GM19043 (cell line): ENCODE measurements around the gene SLC9A9.
"Not testable (repeated sequence)": the region's sequence is repeated elsewhere in the genome, so short reads cannot be mapped to it uniquely, and the experiment has no call there.

ENCODE experiments used
- ATAC-seq: cut with Tn5 transposase; IDR thresholded peaks from one replicate; pipeline ENCODE4 v1.9.1; 2021; ENCODE audit warnings: low read depth; ENCODE audit not compliant: unreplicated experiment

The SLC9A9 gene

DNA sequence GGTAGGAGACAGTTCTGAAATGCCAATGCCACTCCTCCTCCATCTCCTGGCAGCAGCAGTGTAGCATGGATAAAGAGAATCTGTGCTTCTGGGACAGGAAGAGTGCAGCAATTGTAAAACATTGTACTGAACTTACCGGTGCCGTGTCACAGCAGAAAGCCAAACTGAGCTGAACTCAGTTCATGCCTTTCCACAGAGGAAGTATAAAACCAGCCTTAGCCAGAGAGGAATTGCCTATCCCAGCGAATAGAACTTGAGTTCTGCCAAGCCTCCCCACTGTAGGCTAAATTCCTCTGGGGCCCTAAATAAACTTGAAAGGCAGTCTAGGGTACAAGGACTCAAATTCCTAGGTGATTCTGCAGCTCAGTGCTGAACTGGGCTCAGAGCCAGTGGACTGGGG lies 148.8 kb downstream of the SLC9A9 start:
- ATAC-seq, result no peak

DNA sequence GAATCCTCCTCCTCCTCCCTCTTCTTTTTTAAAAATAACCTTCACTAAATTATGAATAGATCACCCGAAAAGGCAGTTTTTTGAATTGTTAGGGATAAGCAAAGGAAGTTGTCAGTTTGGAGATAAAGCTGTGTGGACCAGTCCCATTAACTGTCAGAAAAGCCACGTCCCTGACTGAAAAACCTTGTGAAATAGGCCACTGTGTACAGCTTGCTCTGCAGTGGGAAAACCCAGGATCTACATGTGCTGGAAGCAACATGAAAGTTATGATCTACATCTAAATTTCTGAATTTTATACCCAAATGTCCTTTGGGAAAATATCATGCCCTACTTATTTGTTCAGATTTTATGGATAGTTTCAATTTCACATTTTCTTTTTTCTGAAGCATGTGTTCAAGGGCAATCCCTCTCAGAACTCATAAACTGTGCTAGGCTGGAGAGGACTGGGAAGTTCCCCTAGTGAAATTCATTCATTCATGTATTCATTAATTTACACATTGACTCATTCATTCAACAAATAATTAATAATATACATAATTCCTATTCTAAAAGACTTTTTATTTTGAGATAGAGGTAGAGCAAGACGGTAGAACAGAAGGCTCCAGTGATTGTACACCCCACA lies 149.5 kb downstream of the SLC9A9 start:
- no peak for ATAC-seq

DNA sequence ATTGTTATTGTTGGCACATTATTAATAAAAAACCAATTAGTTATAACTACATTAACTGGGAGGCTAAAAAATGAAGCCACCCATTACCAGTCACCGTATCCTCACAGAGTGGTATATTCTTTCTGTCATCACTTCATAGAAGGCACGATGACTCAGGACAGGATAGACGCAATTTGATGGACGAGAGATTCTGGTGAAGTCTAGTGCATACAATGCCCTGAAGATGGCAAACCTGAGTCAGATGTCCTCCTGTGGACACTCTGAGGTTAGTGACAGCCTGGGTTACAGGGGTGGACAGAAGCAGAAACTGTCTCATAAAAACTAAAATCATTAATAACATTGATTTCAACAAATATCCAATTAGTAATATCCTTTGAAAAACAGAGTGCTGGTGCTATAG lies 150.3 kb downstream of the SLC9A9 start:
- no peak for ATAC-seq

DNA sequence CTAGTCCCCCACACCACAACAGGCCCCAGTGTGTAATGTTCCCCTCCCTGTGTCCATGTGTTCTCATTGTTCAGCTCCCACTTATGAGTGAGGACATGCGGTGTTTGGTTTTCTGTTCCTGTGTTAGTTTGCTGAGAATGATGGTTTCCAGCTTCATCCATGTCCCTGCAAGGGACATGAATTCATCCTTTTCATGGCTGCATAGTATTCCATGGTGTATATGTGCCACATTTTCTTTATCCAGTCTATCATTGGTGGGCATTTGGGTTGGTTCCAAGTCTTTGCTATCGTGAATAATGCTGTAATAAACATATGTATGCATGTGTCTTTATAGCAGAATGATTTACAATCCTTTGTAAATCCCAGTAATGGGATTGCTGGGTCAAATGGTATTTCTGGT lies 152.9 kb downstream of the SLC9A9 start:
- ATAC-seq, result not testable (repeated sequence)

DNA sequence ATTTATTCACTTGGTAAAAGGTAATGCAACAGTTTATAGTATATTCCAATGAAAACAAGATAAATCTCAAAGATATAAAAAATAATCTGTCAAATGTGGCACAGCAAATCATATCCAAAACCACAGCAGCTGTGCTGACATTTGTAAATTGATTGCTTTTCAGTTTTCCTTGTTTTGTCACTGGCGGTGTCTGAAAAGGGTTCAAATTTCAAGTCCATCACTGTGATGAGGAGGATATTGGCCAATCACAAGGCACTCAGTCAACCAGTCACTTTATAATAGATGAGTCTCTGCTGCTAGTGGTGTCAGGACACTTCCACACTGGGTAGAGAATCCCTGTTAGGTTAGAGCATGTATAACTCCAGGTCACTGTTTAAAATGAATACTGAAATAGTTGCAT lies 154.8 kb downstream of the SLC9A9 start:
- no peak for ATAC-seq

DNA sequence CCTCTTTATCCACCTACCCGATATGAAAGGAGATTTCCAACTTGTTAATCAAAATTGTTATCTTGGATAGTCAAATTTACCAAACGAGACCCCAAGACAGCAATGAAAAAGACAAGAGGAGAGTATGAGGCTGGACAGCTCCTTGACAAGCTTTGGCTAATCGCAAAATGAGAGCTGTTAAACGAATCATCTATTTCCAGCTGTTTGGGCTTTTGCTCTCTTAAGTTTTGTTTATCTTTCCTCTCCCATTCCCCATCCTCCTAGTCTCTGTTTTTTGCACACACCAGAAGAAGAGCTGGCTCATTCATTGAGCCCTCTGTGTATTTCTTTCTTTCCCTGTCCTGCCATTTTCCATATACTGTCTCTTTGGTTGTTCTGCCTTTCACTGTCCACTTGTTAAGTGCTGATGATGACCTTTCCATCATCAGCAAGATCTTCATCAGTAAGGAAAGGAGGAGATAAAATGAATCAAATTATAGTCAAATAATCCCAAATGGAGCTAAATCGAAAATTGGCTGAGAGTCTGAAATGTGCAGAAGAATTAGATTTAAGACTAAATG lies 161.6 kb downstream of the SLC9A9 start:
- ATAC-seq, result no peak

DNA sequence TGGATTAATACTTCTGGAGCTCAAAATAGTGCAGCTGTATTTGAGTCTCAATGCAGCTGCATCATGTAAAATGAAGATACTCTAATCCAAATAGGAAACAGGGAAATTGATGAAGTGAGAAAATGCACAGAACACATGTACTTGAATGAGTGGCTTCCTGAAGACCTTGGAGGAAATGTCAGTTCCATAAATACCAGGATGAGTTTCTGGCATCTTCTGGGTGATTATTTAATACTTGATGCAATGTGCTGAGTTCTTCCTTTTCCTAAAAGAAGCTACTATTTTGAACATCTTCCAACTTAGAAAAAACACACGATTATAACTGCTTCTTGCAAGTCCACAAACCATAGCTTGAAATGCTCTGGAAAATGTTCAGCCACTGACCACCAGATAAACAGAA lies 162.8 kb downstream of the SLC9A9 start:
- ATAC-seq, result no peak

DNA sequence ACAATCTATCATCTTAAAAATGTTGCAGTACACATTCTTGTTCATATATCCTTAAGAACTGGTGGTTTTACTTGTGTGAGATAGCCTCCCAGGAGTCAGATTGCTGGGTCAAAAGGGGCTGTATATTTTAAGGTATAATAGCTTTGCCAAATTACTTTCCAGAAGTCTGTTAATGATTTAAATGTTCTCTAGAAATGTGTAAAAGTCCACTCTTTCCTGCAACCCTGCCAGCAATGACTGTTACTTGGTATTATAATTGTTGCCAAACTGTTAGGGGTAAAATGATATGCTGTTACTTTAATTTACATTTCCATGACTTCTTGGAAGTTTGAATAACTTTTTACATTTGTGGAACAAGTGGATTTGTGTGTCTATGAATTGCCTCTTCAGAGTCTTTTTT lies 170.8 kb downstream of the SLC9A9 start:
- ATAC-seq, result no peak

DNA sequence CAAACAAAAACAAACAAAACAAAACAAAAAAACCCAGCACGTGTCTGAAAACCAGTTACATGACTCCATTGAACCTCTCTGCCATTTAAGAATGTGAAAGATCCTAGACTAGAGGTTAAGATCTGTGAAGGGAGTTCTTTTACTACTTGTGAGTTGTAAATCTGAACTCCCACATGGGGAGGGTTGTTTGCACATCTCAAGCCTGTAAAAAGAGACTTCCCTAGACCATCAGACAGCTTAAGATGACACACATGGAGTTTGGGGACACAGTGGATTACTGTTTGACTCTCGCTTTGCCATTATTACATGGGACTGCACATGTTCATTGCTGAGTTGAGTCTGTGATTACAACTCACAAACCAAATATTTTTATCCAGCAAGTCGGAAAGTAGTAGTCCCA lies 171.5 kb downstream of the SLC9A9 start:
- no peak for ATAC-seq

DNA sequence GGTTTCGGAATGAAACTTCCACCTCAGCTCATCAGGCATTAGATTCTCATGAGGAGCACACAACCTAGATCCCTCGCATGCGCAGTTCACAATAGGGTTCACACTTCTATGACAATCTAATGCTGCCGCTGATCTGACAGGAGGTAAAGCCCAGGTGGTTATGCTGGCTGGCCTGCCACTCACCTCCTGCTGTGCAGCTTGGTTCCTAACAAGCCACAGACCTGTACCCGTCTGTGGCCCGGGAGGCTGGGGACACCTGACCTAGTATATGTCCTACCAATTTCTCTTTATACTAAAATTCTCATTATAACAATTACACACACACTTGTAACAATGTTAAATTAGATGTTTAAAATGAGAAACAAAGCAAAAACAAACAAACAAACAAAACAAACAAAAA lies 172.2 kb downstream of the SLC9A9 start:
- ATAC-seq, result no peak

DNA sequence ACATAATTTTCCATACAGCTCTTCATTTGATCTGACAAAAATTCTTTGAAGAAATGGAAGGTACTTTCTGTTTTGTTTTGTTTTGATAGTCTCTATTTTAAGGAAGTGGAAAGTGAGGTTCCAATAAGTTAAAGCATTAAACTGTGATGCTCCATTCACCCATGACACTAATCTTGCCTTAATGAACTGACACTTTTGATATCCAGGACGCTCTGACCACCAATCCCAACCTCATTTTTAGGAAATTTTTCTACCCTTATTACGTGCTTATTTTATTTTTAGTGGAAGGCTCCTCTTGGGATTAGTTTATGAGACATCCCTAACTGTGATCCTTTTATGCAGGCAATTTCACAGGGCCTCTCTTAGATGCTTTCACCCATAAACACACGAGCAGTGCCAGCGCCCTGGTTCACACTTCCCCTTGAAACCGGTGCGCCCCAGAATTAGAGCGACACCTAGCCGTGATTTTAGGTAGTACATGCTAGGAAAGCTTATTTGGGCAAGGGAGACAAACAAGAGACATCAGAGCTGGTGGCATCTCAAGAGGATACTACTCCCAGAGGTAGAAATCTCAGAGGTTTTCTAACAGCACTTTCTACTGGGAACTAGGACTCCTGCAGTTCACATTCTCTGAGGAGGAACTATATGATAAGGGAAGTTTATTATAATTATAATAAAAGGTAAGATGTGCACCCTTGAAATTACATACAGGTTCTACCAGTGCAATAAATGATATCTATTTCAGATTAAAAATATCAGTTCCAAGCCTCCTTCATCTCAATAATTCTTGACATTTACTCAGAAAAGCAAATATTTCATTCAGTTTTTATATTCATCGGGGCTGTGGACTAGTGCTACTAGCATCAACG lies 173.9 kb downstream of the SLC9A9 start:
- ATAC-seq, result peak; percentile 59

DNA sequence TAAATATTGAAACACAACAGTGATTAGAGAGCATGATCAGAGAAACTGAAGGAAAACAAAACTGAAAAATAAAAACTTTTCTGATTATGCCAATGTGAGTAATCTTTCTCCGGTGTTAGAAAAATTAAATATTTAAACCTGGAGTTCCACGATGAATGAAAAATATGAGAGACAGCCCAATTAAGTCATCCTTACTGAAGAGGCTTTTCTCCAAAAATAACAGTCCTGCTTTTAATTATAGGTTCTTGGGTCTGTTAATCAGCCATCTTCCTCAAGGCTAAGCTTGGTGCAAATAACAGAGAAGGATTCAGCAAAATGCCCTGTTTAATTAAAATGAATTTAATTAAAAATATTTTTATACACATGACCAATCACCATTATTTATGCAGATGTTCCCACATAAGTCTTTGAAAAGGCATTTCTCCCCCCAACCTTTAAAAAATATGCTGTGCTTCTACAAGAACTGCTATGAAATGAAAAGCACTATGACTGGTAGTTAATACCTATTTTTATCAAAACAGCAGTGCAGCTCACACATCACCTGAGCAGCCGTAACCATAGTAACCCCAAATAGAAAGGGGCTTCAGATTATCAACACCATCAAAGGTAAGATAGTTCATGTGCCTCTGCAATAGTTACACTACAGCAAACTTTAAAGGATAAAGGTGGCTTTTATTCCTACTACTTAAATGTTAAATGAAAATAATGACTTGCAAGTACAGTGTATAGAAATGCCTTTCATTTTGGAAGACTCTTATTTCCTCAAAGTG lies 175.7 kb downstream of the SLC9A9 start:
- ATAC-seq, result no peak

DNA sequence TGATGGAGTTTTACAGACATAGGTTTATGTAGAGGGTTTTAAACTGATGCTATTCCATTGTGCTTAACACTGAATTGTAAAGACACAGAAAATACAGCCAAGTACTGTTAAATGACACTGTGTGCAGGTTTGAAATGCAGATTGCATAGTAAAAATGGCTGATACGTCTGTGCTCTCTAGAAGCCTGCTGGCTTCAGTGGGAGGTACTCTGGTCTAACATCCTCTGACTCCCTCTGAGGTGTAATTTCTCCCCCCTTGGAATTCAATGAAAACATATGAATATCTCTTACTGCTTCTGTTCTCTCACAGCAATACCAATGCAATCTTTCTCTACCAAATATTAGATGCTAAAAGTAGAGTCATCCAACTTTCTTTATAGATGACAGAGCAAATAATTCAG lies 176.6 kb downstream of the SLC9A9 start:
- no peak for ATAC-seq

DNA sequence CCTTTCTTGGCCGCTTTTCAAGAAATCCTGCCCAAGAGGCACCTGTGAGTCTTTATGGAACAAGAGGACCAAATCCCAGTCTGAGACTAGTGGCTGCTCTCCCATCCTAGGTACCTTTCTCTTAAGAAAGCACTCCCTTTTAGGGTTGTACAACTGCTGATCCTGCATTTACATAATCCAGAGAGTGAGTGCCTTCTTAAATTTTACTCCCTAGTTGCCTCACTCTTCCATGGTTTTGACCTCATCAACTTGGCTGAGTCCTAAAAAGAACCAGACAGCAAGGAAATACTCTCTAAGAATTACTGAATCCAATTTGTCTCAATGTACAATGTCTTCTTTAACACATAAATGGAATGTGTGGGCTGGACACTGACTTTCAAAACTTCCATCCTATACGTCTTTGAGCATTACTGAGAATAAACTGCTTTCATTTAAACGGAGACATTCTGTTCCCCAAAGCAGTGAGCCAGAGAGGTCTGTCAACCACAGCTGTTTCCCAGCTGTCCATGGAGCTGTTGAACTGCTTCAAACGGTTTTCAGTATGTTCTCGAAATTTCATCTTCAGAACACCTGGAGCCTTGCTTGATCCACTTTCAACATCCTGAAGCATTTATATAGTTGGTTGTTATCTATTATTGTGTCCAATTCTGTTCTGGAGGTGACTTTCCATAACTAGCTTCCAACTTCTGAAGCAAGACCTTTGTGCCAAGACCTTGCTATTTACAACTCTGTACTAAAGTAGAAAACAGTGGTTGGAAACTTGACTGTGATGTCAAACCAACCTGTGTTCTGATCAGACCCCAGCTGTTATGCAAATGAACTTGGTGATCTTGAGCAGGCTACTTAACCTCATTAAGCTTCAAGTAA lies 179.1 kb downstream of the SLC9A9 start:
- peak; percentile 84 for ATAC-seq

DNA sequence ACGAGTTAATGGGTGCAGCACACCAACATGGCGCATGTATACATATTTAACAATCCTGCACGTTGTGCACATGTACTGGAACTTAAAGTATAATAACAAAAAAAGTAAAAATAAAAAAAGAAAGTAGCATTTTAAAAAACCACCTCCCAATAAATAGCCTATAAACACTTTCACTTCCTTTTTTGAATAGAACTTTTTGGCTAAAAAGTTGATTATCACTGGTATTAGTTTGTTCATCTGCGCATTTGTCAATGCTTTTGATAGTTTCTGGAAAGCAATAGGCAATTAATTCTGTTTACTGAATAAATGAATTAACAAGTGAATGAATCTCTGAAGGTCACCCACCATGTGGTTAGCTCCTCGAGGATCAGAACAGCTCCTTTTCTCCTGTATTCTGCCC lies 179.9 kb downstream of the SLC9A9 start:
- ATAC-seq, result no peak

DNA sequence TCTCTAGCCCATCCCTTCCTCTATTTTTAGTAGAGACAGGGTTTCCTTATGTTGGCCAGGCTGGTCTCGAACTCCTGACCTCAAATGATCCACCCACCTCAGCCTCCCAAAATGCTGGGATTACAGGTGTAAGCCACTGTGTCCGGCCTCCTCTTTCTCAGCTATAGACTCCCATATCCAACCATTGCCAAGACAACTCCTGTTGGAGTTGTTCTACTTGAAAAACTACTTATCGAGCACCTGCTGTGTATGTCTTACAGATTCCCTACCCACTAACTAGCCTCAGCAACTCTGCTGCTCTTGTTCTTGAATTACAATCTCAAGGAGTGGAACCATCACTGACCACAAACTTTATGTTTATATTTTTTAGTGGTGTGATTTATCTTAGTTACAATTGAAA lies 186.6 kb downstream of the SLC9A9 start:
- ATAC-seq, result no peak

DNA sequence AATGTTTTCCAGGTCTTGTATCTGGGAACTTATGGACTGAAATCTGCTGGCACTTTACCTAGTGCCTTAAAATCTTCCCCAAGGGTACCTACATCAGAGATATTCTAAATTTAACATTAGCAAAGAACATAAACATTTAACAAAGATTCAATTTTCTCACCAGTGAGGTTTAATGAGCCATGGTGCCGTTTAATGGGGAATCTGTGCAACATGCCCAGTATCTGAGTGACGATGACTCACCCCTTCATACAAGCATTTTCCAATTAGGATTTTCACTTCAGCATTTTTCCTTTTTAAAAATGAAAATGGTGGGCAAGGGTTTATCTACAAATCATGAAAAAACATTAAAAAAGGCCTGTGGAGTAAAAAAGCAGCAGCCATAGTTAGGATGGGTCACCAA lies 189.4 kb downstream of the SLC9A9 start:
- no peak for ATAC-seq

DNA sequence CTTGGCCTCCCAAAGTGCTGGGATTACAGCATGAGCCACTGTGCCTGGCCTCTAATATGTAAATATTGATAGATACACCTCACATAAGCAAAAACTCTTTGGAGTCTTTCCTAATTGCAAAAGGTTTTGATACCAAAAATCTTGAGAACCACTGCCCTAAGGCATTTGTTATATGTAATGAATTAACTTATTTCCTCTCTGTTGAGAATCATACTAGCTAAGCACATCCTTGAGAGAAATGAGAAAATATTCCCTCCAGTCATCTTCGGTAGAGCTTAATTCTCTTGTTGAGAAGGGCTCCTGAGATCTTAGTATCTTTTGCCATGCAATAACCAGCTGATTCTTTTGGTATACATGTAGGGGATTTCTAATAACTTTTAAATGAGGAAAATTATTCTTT lies 190.2 kb downstream of the SLC9A9 start:
- no peak for ATAC-seq

DNA sequence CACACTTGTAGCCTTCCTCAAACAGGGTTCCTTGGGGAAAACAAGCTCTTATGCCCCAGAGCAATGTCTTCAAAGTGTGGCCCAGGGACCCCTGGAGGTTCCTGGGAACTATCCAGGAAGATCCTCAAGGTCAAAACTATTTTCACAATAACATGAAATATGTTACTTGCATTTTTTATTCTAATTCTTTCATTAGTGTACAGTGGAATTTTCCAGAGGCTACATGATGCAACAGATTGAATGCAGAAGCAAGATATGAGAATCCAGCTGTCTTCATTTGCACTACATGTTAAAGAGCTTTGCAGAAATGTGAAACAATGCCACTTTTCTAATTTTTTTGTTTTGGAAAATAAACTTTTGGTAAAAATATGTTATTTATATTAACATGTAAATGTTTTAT lies 190.9 kb downstream of the SLC9A9 start:
- ATAC-seq, result no peak

DNA sequence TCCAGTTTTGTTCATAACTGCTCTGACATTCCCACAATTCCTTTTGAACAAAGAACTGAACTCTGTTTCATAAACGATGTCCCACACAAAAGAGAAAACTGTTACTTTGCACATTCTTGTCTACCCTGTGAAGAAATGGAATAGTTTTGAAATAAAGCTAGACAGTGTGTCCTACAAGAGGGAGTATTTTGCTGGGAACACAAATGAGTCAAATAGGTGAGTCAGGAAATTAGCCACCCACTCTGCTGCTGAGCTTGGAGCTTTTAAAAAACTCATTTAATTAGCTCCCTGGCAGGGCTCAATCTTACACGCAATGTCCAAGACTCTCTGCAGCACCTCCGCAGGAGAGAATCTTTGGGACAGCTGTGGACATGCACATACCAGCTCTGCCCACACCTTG lies 193.4 kb downstream of the SLC9A9 start:
- no peak for ATAC-seq
